Psoas muscle (tissue), 8 donors: Measurements from ENCODE around the gene CADPS. TPM values are rescaled to one million over a fixed set of nuclear protein-coding genes. Genes with fewer than 3 reads are reported as not detected.

ENCODE experiments used
- ATAC-seq, 4 donors: fragments of 200-7000 bp; cut with Tn5 transposase; one replicate each; pipeline ENCODE4 v1.9.1; 2020; ENCODE audit warnings: moderate library complexity in 3 of 4, mild to moderate bottlenecking in 2 of 4
- DNase-seq, 2 donors: peaks; one replicate each; pipeline ENCODE4 v3.0.0-alpha.2; 2020
- H3K27ac ChIP-seq: fragments of 200-600 bp; one replicate; pipeline ENCODE4 v1.8.0; 2022
- H3K27me3 ChIP-seq, 3 donors: fragments of 200-600 bp in 1 of 3; one replicate each; pipeline versions ENCODE4 v1.6.1 to v1.8.0; 2013 to 2022; ENCODE audit warnings: low read length in 2 of 3, mild to moderate bottlenecking in 2 of 3, moderate library complexity in 1 of 3; ENCODE audit not compliant: insufficient read depth in 3 of 3
- H3K36me3 ChIP-seq, 2 donors: fragments of 200-600 bp in 1 of 2; one replicate each; pipeline versions ENCODE4 v1.6.1 to v1.8.0; 2013 to 2022; ENCODE audit warnings: low read depth in 1 of 2, mild to moderate bottlenecking in 1 of 2, moderate library complexity in 1 of 2; ENCODE audit not compliant: insufficient read depth in 1 of 2
- H3K4me1 ChIP-seq: fragments of 200-600 bp; one replicate; pipeline ENCODE4 v1.8.0; 2022
- H3K4me3 ChIP-seq: fragments of 200-600 bp; one replicate; pipeline ENCODE4 v1.8.0; 2022; ENCODE audit warnings: mild to moderate bottlenecking
- H3K9me3 ChIP-seq: fragments of 200-600 bp; one replicate; pipeline ENCODE4 v1.8.0; 2022
- WGBS, 3 donors: extraction: QIAGEN DNeasy Blood & Tissue Kit; methylation state at CpG; one replicate each; pipeline versions ENCODE4 v1.1.6 to v1.1.7; 2013; 5-methylcytosine and 5-hydroxymethylcytosine counted together
- intact Hi-C, 2 donors: fragments of 100-400 bp; cut with DNase I; formaldehyde crosslinking; loops; one replicate each; pipeline versions ENCODE4 v1.11.0 to v1.14.2; 2022
- polyA plus RNA-seq, 3 donors: library from polyadenylated mRNA; stranded (reverse); fragments of 200-250 nt; gene quantifications; one replicate each; pipeline ENCODE4 v1.2.3, GENCODE V29; 2013
- total RNA-seq, 4 donors: library from RNA; stranded (reverse); fragmentation: NEBNext Ultra II Directional in 2 of 4; extraction: Animal tissue kit (Norgen Biotek cat#: 25700) in 2 of 4; gene quantifications; one replicate each; pipeline versions ENCODE4 v1.2.1 to v1.2.4, GENCODE V29; 2021 to 2023
- TF ChIP-seq, protein P1 (sequence below): fragments of 200-600 bp; IDR thresholded peaks from one replicate; pipeline ENCODE4 v1.8.0; 2022; ENCODE audit warnings: antibody characterized with exemption
- donor health status: healthy with polysubstance abuse.
- donor health status: DM: no; HTN: no; CAD: no; lungs with moderate emphysema.
- donor health status: Bipolar disorder and iron deficiency.
- donor health status: healthy.
- donor health status: DM: yes; HTN: yes; CAD: no.
- donor health status: DM: no; HTN: no; CAD: no.
- donor health status: DM: no; HTN: no; CAD: no.
- donor health status: DM: yes; HTN: yes; CAD: no.

CADPS gene
- total and polyA plus RNA-seq, 7 donors: 0.01 to 0.07 (median 0.04) TPM; not detected in 4

DNA sequence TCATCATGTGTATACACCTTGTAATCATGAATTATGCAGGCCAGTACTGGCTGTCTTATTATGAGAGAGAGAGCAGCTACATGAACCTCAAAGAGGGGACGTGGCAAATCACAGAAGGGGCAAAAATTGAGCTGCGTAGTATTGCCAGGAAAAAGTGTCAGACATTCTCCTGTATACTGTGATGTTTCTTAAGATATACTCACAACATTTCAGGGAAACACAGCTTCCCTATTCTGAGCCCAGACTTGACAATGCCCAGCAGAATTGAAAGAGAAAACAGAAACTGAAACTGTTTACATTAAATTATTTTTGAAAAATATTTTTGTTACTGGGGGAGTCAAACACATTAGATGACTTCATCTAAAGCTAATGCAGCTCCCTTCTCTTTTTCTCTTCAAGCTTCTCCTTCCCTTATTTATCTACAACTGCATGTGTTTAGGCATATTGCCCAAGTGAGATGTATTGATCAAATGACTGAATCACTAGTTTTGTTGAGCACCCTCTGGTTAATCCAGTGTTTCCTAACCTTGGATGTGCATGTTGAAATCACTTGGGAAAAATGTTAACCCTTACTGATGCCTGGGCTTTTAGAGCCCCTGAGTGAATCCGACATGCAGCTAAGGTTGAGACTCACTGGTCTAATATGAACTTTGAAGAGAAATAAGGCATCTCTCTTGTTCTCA, 39.5 kb downstream of the CADPS start:
- no peaks in the 10 kb centered on the region for H3K36me3 ChIP-seq
- H3K27ac ChIP-seq: no peak overlapping the region
- DNase-seq: no peak
- intact Hi-C loops: no loop called here
- no peak for ATAC-seq
- no peak overlapping the region for H3K4me3 ChIP-seq
- WGBS, 3 donors: 53 to 61% (median 53%) methylated on average over 3 of the region's 3 CpGs
- H3K9me3 ChIP-seq: no peaks in the 10 kb centered on the region
- peaks cover 0 to 3% (median 0%) of the 10 kb centered on the region in 3 donors for H3K27me3 ChIP-seq
- H3K4me1 ChIP-seq: no peaks in the 10 kb centered on the region
- TF ChIP-seq, protein P1, sequence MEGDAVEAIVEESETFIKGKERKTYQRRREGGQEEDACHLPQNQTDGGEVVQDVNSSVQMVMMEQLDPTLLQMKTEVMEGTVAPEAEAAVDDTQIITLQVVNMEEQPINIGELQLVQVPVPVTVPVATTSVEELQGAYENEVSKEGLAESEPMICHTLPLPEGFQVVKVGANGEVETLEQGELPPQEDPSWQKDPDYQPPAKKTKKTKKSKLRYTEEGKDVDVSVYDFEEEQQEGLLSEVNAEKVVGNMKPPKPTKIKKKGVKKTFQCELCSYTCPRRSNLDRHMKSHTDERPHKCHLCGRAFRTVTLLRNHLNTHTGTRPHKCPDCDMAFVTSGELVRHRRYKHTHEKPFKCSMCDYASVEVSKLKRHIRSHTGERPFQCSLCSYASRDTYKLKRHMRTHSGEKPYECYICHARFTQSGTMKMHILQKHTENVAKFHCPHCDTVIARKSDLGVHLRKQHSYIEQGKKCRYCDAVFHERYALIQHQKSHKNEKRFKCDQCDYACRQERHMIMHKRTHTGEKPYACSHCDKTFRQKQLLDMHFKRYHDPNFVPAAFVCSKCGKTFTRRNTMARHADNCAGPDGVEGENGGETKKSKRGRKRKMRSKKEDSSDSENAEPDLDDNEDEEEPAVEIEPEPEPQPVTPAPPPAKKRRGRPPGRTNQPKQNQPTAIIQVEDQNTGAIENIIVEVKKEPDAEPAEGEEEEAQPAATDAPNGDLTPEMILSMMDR: no peak

DNA sequence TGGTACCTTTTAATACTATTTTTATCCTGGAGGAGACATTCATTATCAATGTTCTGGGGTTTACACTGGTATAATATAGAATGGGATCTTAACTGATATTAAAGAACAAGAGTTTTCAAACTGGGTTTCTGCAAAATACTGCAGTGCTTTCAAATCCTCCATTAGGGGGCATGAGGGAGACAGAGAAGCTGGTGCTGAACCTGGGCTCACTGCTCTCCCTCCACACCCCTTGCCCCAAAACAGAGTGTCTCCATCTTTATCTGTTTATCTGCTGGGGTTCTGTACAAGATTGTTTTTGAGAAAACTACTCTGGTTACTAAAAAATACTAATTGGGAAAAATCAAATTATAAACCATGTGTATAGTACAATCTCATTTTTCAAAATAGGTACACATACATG, 41.7 kb downstream of the CADPS start:
- Histone ChIP-seq H3K36me3 (no peaks in the 10 kb centered on the region), H3K4me1 (no peaks in the 10 kb centered on the region), H3K9me3 (no peaks in the 10 kb centered on the region), H3K27ac (no peak overlapping the region), H3K27me3 (peaks cover 0 to 3% (median 0%) of the 10 kb centered on the region in 3 donors), H3K4me3 (no peak overlapping the region)
- intact Hi-C loops: no loop called here
- DNase-seq: no peak
- TF ChIP-seq, protein P1: no peak
- ATAC-seq: no peak

DNA sequence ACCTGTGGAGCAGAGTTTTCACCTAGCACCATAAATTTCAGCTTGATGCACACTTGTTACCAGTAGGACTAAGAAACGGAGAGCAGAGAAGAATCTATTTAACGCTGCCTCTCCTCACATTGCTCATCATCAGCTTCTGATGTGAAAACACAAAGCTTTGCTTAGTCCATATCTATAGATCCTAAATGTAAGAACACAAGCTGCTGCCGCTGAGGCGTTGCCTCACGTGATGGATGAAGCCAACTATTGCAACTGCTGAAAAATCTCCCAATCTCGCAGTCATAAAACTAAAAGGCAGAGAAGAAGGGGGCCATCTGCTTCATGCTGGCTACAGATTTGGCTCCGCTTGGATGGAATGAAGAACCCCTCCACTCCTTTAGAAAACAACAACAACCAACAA, 42.7 kb downstream of the CADPS start:
- Histone ChIP-seq H3K27me3 (peaks cover 0 to 3% (median 0%) of the 10 kb centered on the region in 3 donors), H3K36me3 (no peaks in the 10 kb centered on the region), H3K4me1 (no peaks in the 10 kb centered on the region), H3K27ac (no peak overlapping the region), H3K9me3 (no peaks in the 10 kb centered on the region), H3K4me3 (no peak overlapping the region)
- intact Hi-C loops: no loop called here
- no peak for DNase-seq
- TF ChIP-seq, protein P1: no peak
- WGBS, 3 donors: 45 to 59% (median 59%) methylated on average over 7 of the region's 7 CpGs
- ATAC-seq: no peak

DNA sequence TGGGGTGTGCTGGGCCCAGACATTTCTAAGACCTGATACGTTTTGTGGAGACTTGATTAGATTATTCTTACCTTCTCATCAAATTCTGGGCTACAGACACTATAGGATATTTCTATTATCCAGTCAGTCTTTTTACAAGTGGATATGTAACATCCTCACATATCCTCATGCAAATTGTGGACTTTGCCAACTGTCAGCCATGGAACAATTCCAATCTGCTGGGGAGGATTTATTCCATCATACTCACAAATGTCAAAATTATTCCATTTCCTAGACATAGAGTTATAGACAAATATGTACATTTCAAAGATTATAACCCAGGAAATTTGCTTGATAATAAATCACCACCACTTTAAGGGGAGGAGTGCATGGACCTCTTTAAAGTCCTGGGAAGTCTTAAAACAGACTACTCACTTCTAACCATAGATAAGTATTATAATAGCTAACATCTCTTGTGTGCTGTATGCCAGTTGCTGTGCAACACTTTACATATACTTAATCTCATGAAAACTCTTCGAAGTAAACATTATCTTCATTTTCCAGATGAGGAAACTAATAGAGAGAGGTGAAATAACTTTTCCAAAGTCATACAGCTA, 44.4 kb downstream of the CADPS start:
- H3K36me3 ChIP-seq: no peaks in the 10 kb centered on the region
- intact Hi-C loops: no loop called here
- H3K27ac ChIP-seq: no peak overlapping the region
- no peak for ATAC-seq
- 28 to 67% (median 61%) methylated on average over 2 of the region's 2 CpGs for WGBS, 3 donors
- no peaks in the 10 kb centered on the region for H3K4me1 ChIP-seq
- TF ChIP-seq, protein P1: no peak
- DNase-seq: no peak
- H3K9me3 ChIP-seq: no peaks in the 10 kb centered on the region
- no peak overlapping the region for H3K4me3 ChIP-seq
- peaks cover 0 to 3% (median 0%) of the 10 kb centered on the region in 3 donors for H3K27me3 ChIP-seq
